Right renal cortex interstitium (tissue), 3 donors: Measurements from ENCODE around the gene DDX1. TPM values are rescaled to one million over a fixed set of nuclear protein-coding genes. Genes with fewer than 3 reads are reported as not detected.

Experiments
- DNase-seq, 3 donors: peaks; one replicate each; pipeline ENCODE4 v3.0.0-alpha.2; 2013; ENCODE audit warnings: low read depth in 3 of 3, low spot score in 2 of 3
- polyA plus RNA-seq, 3 donors: library from polyadenylated mRNA; unstranded; fragments of 120-200 nt; gene quantifications; one replicate each; pipeline ENCODE4 v1.2.1, GENCODE V29; 2013; ENCODE audit not compliant: insufficient read length in 3 of 3

The DDX1 gene
- polyA plus RNA-seq, 3 donors, result 187 to 201 (median 201) TPM

GRCh38 chr2:15561574-15562344 lies 29.9 kb upstream of the DDX1 start:
- DNase-seq, result peak; percentile 77 to 84 (median 78)

- DNase-seq, result no peak
Measured at GRCh38 chr2:15562354-15563031, 29.2 kb upstream of the DDX1 start.

- no peak for DNase-seq
Measured at GRCh38 chr2:15563227-15564100, 28.2 kb upstream of the DDX1 start.

GRCh38 chr2:15565392-15565791 lies 26.3 kb upstream of the DDX1 start:
- no peak for DNase-seq

- DNase-seq, result no peak
Measured at GRCh38 chr2:15565994-15566671, 25.5 kb upstream of the DDX1 start.

GRCh38 chr2:15566912-15567311 lies 24.8 kb upstream of the DDX1 start:
- DNase-seq, result no peak

GRCh38 chr2:15568874-15569273 lies 22.8 kb upstream of the DDX1 start:
- DNase-seq, result no peak

GRCh38 chr2:15570104-15570503 lies 21.6 kb upstream of the DDX1 start:
- DNase-seq, result no peak

GRCh38 chr2:15571729-15572128 lies 19.9 kb upstream of the DDX1 start:
- no peak for DNase-seq

- DNase-seq, result peak; percentile 74 to 79 (median 78)
Measured at GRCh38 chr2:15577071-15577735, 14.5 kb upstream of the DDX1 start.

- no peak for DNase-seq
Measured at GRCh38 chr2:15579641-15580040, 12.0 kb upstream of the DDX1 start.

GRCh38 chr2:15580451-15580850 lies 11.2 kb upstream of the DDX1 start:
- no peak for DNase-seq

GRCh38 chr2:15582710-15583357 lies 8.8 kb upstream of the DDX1 start:
- peak; percentile 56 to 66 (median 60) for DNase-seq

GRCh38 chr2:15583826-15584225 lies 7.8 kb upstream of the DDX1 start:
- no peak for DNase-seq

- DNase-seq, result no peak
Measured at GRCh38 chr2:15584316-15584715, 7.4 kb upstream of the DDX1 start.

GRCh38 chr2:15584767-15585469 lies 6.8 kb upstream of the DDX1 start:
- DNase-seq, result no peak

GRCh38 chr2:15588329-15588919 lies 3.2 kb upstream of the DDX1 start:
- peak in 1 of 3 donors; percentile 51 for DNase-seq

GRCh38 chr2:15591373-15591691 lies 336 bp upstream of the DDX1 start:
- DNase-seq, result no peak

GRCh38 chr2:15593327-15593705 lies 1.6 kb downstream of the DDX1 start:
- DNase-seq, result no peak
